Psoas muscle (tissue), 8 donors: ENCODE data around the gene SYNDIG1. TPM values are rescaled to one million over a fixed set of nuclear protein-coding genes. Genes with fewer than 3 reads are reported as not detected.

Experiments
- ATAC-seq, 4 donors: fragments of 200-7000 bp; cut with Tn5 transposase; one replicate each; pipeline ENCODE4 v1.9.1; 2020; ENCODE audit warnings: moderate library complexity in 3 of 4, mild to moderate bottlenecking in 2 of 4
- DNase-seq, 2 donors: peaks; one replicate each; pipeline ENCODE4 v3.0.0-alpha.2; 2020
- H3K27ac ChIP-seq: fragments of 200-600 bp; one replicate; pipeline ENCODE4 v1.8.0; 2022
- H3K27me3 ChIP-seq, 3 donors: fragments of 200-600 bp in 1 of 3; one replicate each; pipeline versions ENCODE4 v1.6.1 to v1.8.0; 2013 to 2022; ENCODE audit warnings: low read length in 2 of 3, mild to moderate bottlenecking in 2 of 3, moderate library complexity in 1 of 3; ENCODE audit not compliant: insufficient read depth in 3 of 3
- H3K36me3 ChIP-seq, 2 donors: fragments of 200-600 bp in 1 of 2; one replicate each; pipeline versions ENCODE4 v1.6.1 to v1.8.0; 2013 to 2022; ENCODE audit warnings: low read depth in 1 of 2, mild to moderate bottlenecking in 1 of 2, moderate library complexity in 1 of 2; ENCODE audit not compliant: insufficient read depth in 1 of 2
- H3K4me1 ChIP-seq: fragments of 200-600 bp; one replicate; pipeline ENCODE4 v1.8.0; 2022
- H3K4me3 ChIP-seq: fragments of 200-600 bp; one replicate; pipeline ENCODE4 v1.8.0; 2022; ENCODE audit warnings: mild to moderate bottlenecking
- H3K9me3 ChIP-seq: fragments of 200-600 bp; one replicate; pipeline ENCODE4 v1.8.0; 2022
- WGBS, 3 donors: extraction: QIAGEN DNeasy Blood & Tissue Kit; methylation state at CpG; one replicate each; pipeline versions ENCODE4 v1.1.6 to v1.1.7; 2013; 5-methylcytosine and 5-hydroxymethylcytosine counted together
- intact Hi-C, 2 donors: fragments of 100-400 bp; cut with DNase I; formaldehyde crosslinking; loops; one replicate each; pipeline versions ENCODE4 v1.11.0 to v1.14.2; 2022
- polyA plus RNA-seq, 3 donors: library from polyadenylated mRNA; stranded (reverse); fragments of 200-250 nt; gene quantifications; one replicate each; pipeline ENCODE4 v1.2.3, GENCODE V29; 2013
- total RNA-seq, 4 donors: library from RNA; stranded (reverse); fragmentation: NEBNext Ultra II Directional in 2 of 4; extraction: Animal tissue kit (Norgen Biotek cat#: 25700) in 2 of 4; gene quantifications; one replicate each; pipeline versions ENCODE4 v1.2.1 to v1.2.4, GENCODE V29; 2021 to 2023
- TF ChIP-seq, protein P1 (sequence below): fragments of 200-600 bp; IDR thresholded peaks from one replicate; pipeline ENCODE4 v1.8.0; 2022; ENCODE audit warnings: antibody characterized with exemption
- donor health status: healthy with polysubstance abuse.
- donor health status: DM: no; HTN: no; CAD: no; lungs with moderate emphysema.
- donor health status: Bipolar disorder and iron deficiency.
- donor health status: healthy.
- donor health status: DM: yes; HTN: yes; CAD: no.
- donor health status: DM: no; HTN: no; CAD: no.
- donor health status: DM: no; HTN: no; CAD: no.
- donor health status: DM: yes; HTN: yes; CAD: no.

Gene SYNDIG1
- total and polyA plus RNA-seq, 7 donors: 0.03 to 0.10 TPM; not detected in 5

GRCh38 chr20:24685736-24686135 lies 216.3 kb downstream of the SYNDIG1 start:
- Histone ChIP-seq H3K4me3 (no peak overlapping the region), H3K27me3 (peaks cover 0 to 2% (median 0%) of the 10 kb centered on the region in 3 donors), H3K4me1 (no peaks in the 10 kb centered on the region), H3K27ac (no peak overlapping the region), H3K9me3 (peaks cover 6% of the 10 kb centered on the region), H3K36me3 (no peaks in the 10 kb centered on the region)
- TF ChIP-seq, protein P1, sequence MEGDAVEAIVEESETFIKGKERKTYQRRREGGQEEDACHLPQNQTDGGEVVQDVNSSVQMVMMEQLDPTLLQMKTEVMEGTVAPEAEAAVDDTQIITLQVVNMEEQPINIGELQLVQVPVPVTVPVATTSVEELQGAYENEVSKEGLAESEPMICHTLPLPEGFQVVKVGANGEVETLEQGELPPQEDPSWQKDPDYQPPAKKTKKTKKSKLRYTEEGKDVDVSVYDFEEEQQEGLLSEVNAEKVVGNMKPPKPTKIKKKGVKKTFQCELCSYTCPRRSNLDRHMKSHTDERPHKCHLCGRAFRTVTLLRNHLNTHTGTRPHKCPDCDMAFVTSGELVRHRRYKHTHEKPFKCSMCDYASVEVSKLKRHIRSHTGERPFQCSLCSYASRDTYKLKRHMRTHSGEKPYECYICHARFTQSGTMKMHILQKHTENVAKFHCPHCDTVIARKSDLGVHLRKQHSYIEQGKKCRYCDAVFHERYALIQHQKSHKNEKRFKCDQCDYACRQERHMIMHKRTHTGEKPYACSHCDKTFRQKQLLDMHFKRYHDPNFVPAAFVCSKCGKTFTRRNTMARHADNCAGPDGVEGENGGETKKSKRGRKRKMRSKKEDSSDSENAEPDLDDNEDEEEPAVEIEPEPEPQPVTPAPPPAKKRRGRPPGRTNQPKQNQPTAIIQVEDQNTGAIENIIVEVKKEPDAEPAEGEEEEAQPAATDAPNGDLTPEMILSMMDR: no peak
- 55 to 70% (median 56%) methylated on average over 5 of the region's 5 CpGs for WGBS, 3 donors
- DNase-seq: no peak
- intact Hi-C loops: loop anchor here in 1 of 2 donors (10.0 kb wide), 1 partner anchor 59 kb away; no protein-coding TSS in a partner anchor
- ATAC-seq: no peak

DNA sequence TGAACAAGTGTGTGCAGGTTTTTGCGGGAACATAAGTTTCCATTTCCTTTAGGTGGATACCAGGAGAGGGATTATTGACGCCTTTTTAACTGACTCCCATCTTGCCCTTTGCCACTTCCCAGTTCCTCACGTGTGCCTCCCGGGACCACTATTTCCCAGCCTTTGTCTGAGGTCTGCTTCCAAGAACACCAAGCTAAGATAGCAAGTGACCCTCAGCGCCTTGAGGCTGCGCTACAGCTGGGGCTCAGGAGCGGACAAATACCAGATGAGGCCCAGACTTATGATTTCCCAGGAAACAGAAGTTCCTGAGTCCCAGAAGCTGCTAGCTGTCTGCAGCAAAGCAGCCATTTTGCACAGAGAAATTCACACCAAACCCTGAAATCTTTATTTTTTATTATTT lies 216.7 kb downstream of the SYNDIG1 start:
- no peak overlapping the region for H3K27ac ChIP-seq
- H3K27me3 ChIP-seq: peaks cover 0 to 2% (median 0%) of the 10 kb centered on the region in 3 donors
- no peaks in the 10 kb centered on the region for H3K4me1 ChIP-seq
- H3K9me3 ChIP-seq: peaks cover 6% of the 10 kb centered on the region
- DNase-seq (no peak), ATAC-seq (no peak)
- intact Hi-C loops: loop anchor here in 1 of 2 donors (10.0 kb wide), 1 partner anchor 59 kb away; no protein-coding TSS in a partner anchor
- TF ChIP-seq, protein P1: no peak
- 84 to 89% (median 85%) methylated on average over 7 of the region's 7 CpGs for WGBS, 3 donors
- H3K36me3 ChIP-seq: no peaks in the 10 kb centered on the region
- H3K4me3 ChIP-seq: no peak overlapping the region

DNA sequence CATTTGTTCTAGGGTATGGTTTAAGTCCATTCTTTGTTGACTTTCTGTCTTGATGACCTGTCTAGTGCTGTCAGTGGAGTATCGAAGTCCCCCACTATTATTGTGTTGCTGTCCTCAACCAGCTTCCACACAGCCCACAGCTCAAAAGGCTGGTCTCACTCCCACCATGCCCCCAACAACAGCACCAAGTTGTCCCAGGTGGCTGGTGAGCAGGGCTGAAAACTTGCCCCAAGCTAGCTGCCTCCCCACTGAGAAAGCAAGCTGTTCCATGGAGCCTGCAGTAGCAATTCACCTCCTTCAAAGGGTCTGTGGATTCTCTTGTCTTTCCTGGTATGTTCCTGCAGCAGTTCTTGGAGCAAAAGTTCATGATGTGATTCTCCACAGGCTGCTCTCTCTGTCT lies 221.0 kb downstream of the SYNDIG1 start:
- H3K27ac ChIP-seq: no peak overlapping the region
- H3K4me1 ChIP-seq: no peaks in the 10 kb centered on the region
- no peak overlapping the region for H3K4me3 ChIP-seq
- H3K27me3 ChIP-seq: peaks cover 0 to 2% (median 0%) of the 10 kb centered on the region in 3 donors
- ATAC-seq: no peak
- 61 to 100% (median 95%) methylated on average over 1 of the region's 1 CpG for WGBS, 3 donors
- peaks cover 6% of the 10 kb centered on the region for H3K9me3 ChIP-seq
- TF ChIP-seq, protein P1: no peak
- intact Hi-C loops: no loop called here
- no peak for DNase-seq
- no peaks in the 10 kb centered on the region for H3K36me3 ChIP-seq

- DNase-seq: no peak
- H3K27me3 ChIP-seq: peaks cover 0 to 2% (median 0%) of the 10 kb centered on the region in 3 donors
- no peaks in the 10 kb centered on the region for H3K36me3 ChIP-seq
- H3K27ac ChIP-seq: no peak overlapping the region
- no peaks in the 10 kb centered on the region for H3K4me1 ChIP-seq
- peaks cover 6% of the 10 kb centered on the region for H3K9me3 ChIP-seq
- ATAC-seq: no peak
- TF ChIP-seq, protein P1: no peak
- WGBS, 3 donors: 90 to 92% (median 91%) methylated on average over 4 of the region's 4 CpGs
- no peak overlapping the region for H3K4me3 ChIP-seq
- intact Hi-C loops: no loop called here
Observed at GRCh38 chr20:24691901-24692351, 222.5 kb downstream of the SYNDIG1 start.
